DND-41 (cell line): ENCODE data around the gene MAGI1.

Experiments used
- ATAC-seq: fragments of 200-7000 bp; cut with Tn5 transposase; 3 replicates; pipeline ENCODE4 v1.9.1; 2021; ENCODE audit warnings: low read depth; ENCODE audit not compliant: insufficient read depth
- DNase-seq: peaks from one replicate; pipeline ENCODE4 v3.0.0-alpha.2; 2020
- H2AFZ ChIP-seq: 2 replicates; pipeline ENCODE4 v1.6.0; 2012; ENCODE audit warnings: low read depth, low read length
- H3K27ac ChIP-seq: 2 replicates; pipeline ENCODE4 v1.5.1; 2012; ENCODE audit warnings: low read length, inconsistent platforms
- H3K27me3 ChIP-seq: fragments of 200-600 bp; sonication (generic); 2 replicates; pipeline ENCODE4 v1.6.0; 2012; ENCODE audit warnings: low read length, mild to moderate bottlenecking, inconsistent platforms; ENCODE audit not compliant: insufficient read depth, poor library complexity
- H3K36me3 ChIP-seq: 2 replicates; pipeline ENCODE4 v1.5.1; 2012; ENCODE audit warnings: low read length, inconsistent platforms; ENCODE audit not compliant: insufficient read depth
- H3K4me1 ChIP-seq: 2 replicates; pipeline ENCODE4 v1.5.1; 2012; ENCODE audit warnings: mild to moderate bottlenecking, low read length; ENCODE audit not compliant: insufficient read depth
- H3K4me2 ChIP-seq: 2 replicates; pipeline ENCODE4 v1.6.0; 2012; ENCODE audit warnings: mild to moderate bottlenecking, moderate library complexity, low read length, inconsistent platforms; ENCODE audit not compliant: insufficient read depth
- H3K4me3 ChIP-seq, 2 experiments: fragments of 200-600 bp in 1 of 2; shearing (Covaris generic) in 1 of 2; 2 replicates each; pipeline ENCODE4 v1.5.1; 2012 to 2016; ENCODE audit warnings: inconsistent platforms in 2 of 2, low read length in 2 of 2, mild to moderate bottlenecking in 2 of 2, low read depth in 1 of 2, moderate library complexity in 1 of 2
- H3K79me2 ChIP-seq: 2 replicates; pipeline ENCODE4 v1.6.0; 2012; ENCODE audit warnings: low read length, inconsistent platforms; ENCODE audit not compliant: insufficient read depth
- H3K9ac ChIP-seq: 2 replicates; pipeline ENCODE4 v1.6.0; 2012; ENCODE audit warnings: low read depth, mild to moderate bottlenecking, inconsistent platforms, low read length, moderate library complexity
- H3K9me3 ChIP-seq: 2 replicates; pipeline ENCODE4 v1.5.1; 2012; ENCODE audit warnings: low read length, moderate library complexity, mild to moderate bottlenecking, inconsistent platforms; ENCODE audit not compliant: insufficient read depth, severe bottlenecking
- H4K20me1 ChIP-seq: 2 replicates; pipeline ENCODE4 v1.6.0; 2012; ENCODE audit warnings: low read length; ENCODE audit not compliant: insufficient read depth
- EZH2 ChIP-seq: IDR thresholded peaks from 3 replicates; pipeline ENCODE4 v1.6.1; 2012; ENCODE audit warnings: borderline replicate concordance, low read depth, mild to moderate bottlenecking, moderate library complexity, low read length, inconsistent platforms; ENCODE audit not compliant: severe bottlenecking
- TF ChIP-seq, protein P1 (sequence below): IDR thresholded peaks from 2 replicates; pipeline ENCODE4 v1.5.1; 2012; ENCODE audit warnings: borderline replicate concordance, low read length, moderate library complexity, mild to moderate bottlenecking; ENCODE audit not compliant: poor library complexity, severe bottlenecking; ENCODE audit errors: extremely low read depth

MAGI1 gene

DNA sequence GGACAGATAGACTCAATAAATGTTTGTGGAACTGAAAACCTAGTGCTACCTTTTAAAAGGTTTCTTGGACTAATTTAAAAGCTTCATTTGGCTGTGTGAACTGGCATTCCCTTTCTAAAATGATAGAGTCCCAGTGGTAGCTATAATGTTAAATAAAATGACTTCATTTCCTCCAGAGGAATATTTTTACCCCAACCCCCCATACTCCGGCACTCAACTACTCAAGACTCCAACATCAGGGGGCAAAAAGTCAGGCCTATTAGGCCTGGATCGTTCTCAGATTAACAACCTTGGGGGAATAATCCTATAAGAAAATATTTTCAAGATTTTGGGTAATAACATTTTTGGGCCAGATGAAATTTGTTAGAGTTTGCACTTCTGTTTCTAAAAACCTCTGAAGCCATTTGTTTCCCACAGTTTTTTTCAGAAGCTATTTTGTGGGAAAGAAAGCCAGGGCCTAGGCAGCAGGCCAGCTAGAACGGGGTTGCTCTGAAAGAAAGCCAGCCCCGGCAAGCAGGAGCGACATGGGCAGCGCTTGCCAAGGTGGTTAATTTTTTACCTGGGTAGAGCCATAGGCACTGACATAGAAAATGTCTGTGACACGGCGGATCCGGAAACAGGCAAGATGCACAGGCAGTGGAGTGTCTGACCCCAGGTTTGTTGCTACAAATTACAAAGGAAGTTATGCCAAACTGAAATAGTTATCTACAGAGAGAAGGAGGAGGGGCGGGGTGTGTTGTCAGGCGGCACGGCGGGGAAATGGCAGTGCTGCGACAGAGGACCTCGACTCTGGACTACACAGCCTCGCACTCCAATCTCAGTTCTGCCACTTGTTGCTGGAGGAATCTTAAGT, 84.6 kb downstream of the MAGI1 start:
- H3K27ac ChIP-seq: no peak overlapping the region
- no peak overlapping the region for H3K9ac ChIP-seq
- no peaks in the 10 kb centered on the region for H4K20me1 ChIP-seq
- H3K9me3 ChIP-seq: no peaks in the 10 kb centered on the region
- ATAC-seq (no peak), DNase-seq (no peak)
- H3K4me2 ChIP-seq: no peak overlapping the region
- H3K4me3 ChIP-seq: no peak overlapping the region
- H2AFZ ChIP-seq: no peak overlapping the region
- H3K4me1 ChIP-seq: no peaks in the 10 kb centered on the region
- no peaks in the 10 kb centered on the region for H3K36me3 ChIP-seq
- H3K79me2 ChIP-seq: no peaks in the 10 kb centered on the region
- H3K27me3 ChIP-seq: no peaks in the 10 kb centered on the region
- no peak for TF ChIP-seq EZH2
- TF ChIP-seq, protein P1, sequence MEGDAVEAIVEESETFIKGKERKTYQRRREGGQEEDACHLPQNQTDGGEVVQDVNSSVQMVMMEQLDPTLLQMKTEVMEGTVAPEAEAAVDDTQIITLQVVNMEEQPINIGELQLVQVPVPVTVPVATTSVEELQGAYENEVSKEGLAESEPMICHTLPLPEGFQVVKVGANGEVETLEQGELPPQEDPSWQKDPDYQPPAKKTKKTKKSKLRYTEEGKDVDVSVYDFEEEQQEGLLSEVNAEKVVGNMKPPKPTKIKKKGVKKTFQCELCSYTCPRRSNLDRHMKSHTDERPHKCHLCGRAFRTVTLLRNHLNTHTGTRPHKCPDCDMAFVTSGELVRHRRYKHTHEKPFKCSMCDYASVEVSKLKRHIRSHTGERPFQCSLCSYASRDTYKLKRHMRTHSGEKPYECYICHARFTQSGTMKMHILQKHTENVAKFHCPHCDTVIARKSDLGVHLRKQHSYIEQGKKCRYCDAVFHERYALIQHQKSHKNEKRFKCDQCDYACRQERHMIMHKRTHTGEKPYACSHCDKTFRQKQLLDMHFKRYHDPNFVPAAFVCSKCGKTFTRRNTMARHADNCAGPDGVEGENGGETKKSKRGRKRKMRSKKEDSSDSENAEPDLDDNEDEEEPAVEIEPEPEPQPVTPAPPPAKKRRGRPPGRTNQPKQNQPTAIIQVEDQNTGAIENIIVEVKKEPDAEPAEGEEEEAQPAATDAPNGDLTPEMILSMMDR: no peak

DNA sequence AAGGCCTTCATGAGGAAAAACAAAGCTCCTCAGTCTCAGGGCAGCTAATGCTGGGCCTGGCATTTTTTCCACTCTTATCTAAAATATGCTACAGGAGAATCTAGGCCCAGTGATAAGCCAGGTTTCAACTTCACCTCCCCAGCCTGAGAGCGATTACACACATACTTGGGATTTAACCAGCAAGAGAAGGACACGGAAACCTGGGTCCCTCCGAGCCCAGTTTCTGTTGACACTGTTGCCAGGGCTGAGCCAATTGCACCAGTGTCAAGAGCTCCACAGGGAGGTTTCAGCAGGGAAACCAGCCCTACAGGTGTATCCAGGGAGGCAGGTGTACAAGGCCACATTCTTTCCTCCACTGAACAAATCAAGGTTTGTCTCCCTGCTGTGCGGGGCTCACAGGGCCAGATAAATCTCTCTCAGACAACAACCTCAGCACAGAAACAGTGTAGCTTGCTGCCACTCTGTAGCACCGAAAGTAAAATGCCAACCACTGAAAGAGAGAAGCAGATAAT, 85.4 kb downstream of the MAGI1 start:
- ATAC-seq: no peak
- H3K9ac ChIP-seq: no peak overlapping the region

DNA sequence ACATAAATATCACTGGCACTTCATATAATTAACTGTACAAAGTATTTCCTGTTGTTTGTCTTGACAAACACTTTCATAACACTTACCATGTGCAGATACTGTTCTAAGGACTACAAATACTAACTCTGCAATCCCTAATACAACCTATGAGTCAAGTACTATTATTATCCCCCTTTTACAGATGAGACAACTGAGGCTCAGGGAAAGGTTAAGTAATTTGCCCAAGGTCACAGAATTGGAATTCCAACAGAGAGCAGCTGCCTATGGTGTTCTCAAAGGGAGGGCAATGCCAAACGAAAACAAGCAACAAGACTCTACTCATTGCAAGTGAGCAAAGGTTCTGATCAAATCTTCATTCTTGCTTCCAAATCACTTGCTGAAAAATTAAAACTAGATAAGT, 85.9 kb downstream of the MAGI1 start:
- Histone ChIP-seq H3K9me3 (no peaks in the 10 kb centered on the region), H3K9ac (no peak overlapping the region), H3K27ac (no peak overlapping the region), H2AFZ (no peak overlapping the region), H3K27me3 (no peaks in the 10 kb centered on the region), H3K4me2 (no peak overlapping the region), H3K4me3 (no peak overlapping the region), H4K20me1 (no peaks in the 10 kb centered on the region), H3K36me3 (no peaks in the 10 kb centered on the region), H3K79me2 (no peaks in the 10 kb centered on the region), H3K4me1 (no peaks in the 10 kb centered on the region)
- DNase-seq (no peak), ATAC-seq (no peak)
- TF ChIP-seq EZH2: no peak
- TF ChIP-seq, protein P1: no peak

More for the DNA sequence above, 85.4 kb downstream of the MAGI1 start:
- no peaks in the 10 kb centered on the region for H4K20me1 ChIP-seq
- H3K4me2 ChIP-seq: no peak overlapping the region
- no peak for DNase-seq
- H3K36me3 ChIP-seq: no peaks in the 10 kb centered on the region
- no peak overlapping the region for H3K4me3 ChIP-seq
- TF ChIP-seq, protein P1: no peak
- no peak for TF ChIP-seq EZH2
- no peak overlapping the region for H2AFZ ChIP-seq
- H3K79me2 ChIP-seq: no peaks in the 10 kb centered on the region
- no peak overlapping the region for H3K27ac ChIP-seq
- H3K9me3 ChIP-seq: no peaks in the 10 kb centered on the region
- no peaks in the 10 kb centered on the region for H3K27me3 ChIP-seq
- no peaks in the 10 kb centered on the region for H3K4me1 ChIP-seq
